Measurements from ENCODE around the gene RALGAPB. TPM values are rescaled to one million over a fixed set of nuclear protein-coding genes. Genes with fewer than 3 reads are reported as not detected.
A peak's percentile ranks its signal among the peaks of the same experiment; 100 is the strongest.

Gene RALGAPB
- total RNA-seq, 1 experiment from 2014 or later = 36.7 TPM

- peaks cover 18% of the 10 kb centered on the region for H3K4me1 Mint-ChIP-seq
- CTCF ChIA-PET = no interaction called here
- H3K9me3 Mint-ChIP-seq = no peaks in the 10 kb centered on the region
- DNase-seq (ENCODE audit: low spot score) = no peak
- ATAC-seq = no peak
- H3K36me3 Mint-ChIP-seq = peaks cover 93% of the 10 kb centered on the region
- no peaks in the 10 kb centered on the region for H3K27me3 Mint-ChIP-seq (ENCODE audit: low read depth)
- peak overlapping the region; percentile 87; the same call in 1 of the 2 replicates for H3K27ac Mint-ChIP-seq
- POLR2A ChIA-PET = no interaction called here
- no peak overlapping the region for H3K4me3 Mint-ChIP-seq
- no peak for TF ChIP-seq IRF2 (CRISPR knock-in tag; IDR thresholded peaks at IDR 0.05; ENCODE audit: borderline replicate concordance, low read depth)
- no peak for TF ChIP-seq E2F1 (CRISPR knock-in tag; IDR thresholded peaks at IDR 0.05)
Observed at GRCh38 chr20:38428800-38429199, 43.8 kb upstream of the RALGAPB start.

GRCh38 chr20:38429301-38429700 lies 43.3 kb upstream of the RALGAPB start:
- no peak for TF ChIP-seq SMAD3 (CRISPR knock-in tag; IDR thresholded peaks at IDR 0.05; ENCODE audit: borderline replicate concordance)
- no peak for TF ChIP-seq ZNF425 (CRISPR knock-in tag; conservative IDR thresholded peaks at IDR 0.05)
- no peak for TF ChIP-seq ESRRA (CRISPR knock-in tag; IDR thresholded peaks at IDR 0.05; ENCODE audit: borderline replicate concordance)
- no peak for TF ChIP-seq PREB (CRISPR knock-in tag; IDR thresholded peaks at IDR 0.05; ENCODE audit: borderline replicate concordance)
- TF ChIP-seq CREM (CRISPR knock-in tag; IDR thresholded peaks at IDR 0.05) = no peak
- no peak for TF ChIP-seq SP1 (CRISPR knock-in tag; conservative IDR thresholded peaks at IDR 0.05)
- no peak for TF ChIP-seq ATF3 (CRISPR knock-in tag; conservative IDR thresholded peaks at IDR 0.05)
- no peak for TF ChIP-seq MYBL2 (CRISPR knock-in tag; IDR thresholded peaks at IDR 0.05)
- TF ChIP-seq ZNF263 (CRISPR knock-in tag; IDR thresholded peaks at IDR 0.05; ENCODE audit: low read depth) = no peak
- TF ChIP-seq ARID4B (CRISPR knock-in tag; IDR thresholded peaks at IDR 0.05; ENCODE audit: borderline replicate concordance) = no peak
- TF ChIP-seq TCF7 (CRISPR knock-in tag; IDR thresholded peaks at IDR 0.05; ENCODE audit: low read depth) = no peak
- TF ChIP-seq FOXJ3 (CRISPR knock-in tag; IDR thresholded peaks at IDR 0.05; ENCODE audit: borderline replicate concordance) = no peak
- no peak for TF ChIP-seq ZNF416 (CRISPR knock-in tag; IDR thresholded peaks at IDR 0.05)
- no peak for TF ChIP-seq ZBTB43 (CRISPR knock-in tag; IDR thresholded peaks at IDR 0.05)
- no peak for TF ChIP-seq AFF4 (CRISPR knock-in tag; IDR thresholded peaks at IDR 0.05; ENCODE audit: borderline replicate concordance)
- TF ChIP-seq TEAD4 (CRISPR knock-in tag; IDR thresholded peaks at IDR 0.05) = no peak
- Mint-ChIP-seq H3K36me3 (peaks cover 96% of the 10 kb centered on the region), H3K4me3 (no peak overlapping the region), H3K27ac (peak overlapping the region; percentile 87; the same call in 1 of the 2 replicates), H3K27me3 (ENCODE audit: low read depth) (no peaks in the 10 kb centered on the region), H3K4me1 (peaks cover 23% of the 10 kb centered on the region), H3K9me3 (no peaks in the 10 kb centered on the region)
- no peak for DNase-seq (ENCODE audit: low spot score)
- ChIA-PET POLR2A (no interaction called here), CTCF (no interaction called here)
- no peak for ATAC-seq
